HepG2 (cell line): ENCODE data around the gene FBXL4. TPM values are rescaled to one million over a fixed set of nuclear protein-coding genes. Genes with fewer than 3 reads are reported as not detected.

Experiments used
- ATAC-seq: fragments of 200-7000 bp; cut with Tn5 transposase; 3 replicates; pipeline ENCODE4 v1.9.1; 2020; ENCODE audit warnings: mild to moderate bottlenecking, moderate library complexity
- BruUV-seq: library from RNA; stranded (reverse); fragments of 400-500 nt; replicated peaks from 2 replicates; lab custom pipeline; 2021; lab: Mats Ljungman, UMichigan
- CTCF ChIA-PET: fragments of 300-600 bp; formaldehyde crosslinking; extraction: SDS; loops from one replicate; lab custom pipeline; 2021; ENCODE audit warnings: low total read pairs, inconsistent platforms, low intra/inter-chr PET ratio; lab: Yijun Ruan, JAX
- POLR2A ChIA-PET: fragments of 350-600 bp; sonication (Branson Sonifier 250); formaldehyde crosslinking; loops from one replicate; lab custom pipeline; 2020; ENCODE audit warnings: antibody characterized with exemption, inconsistent platforms; lab: Yijun Ruan, JAX
- DNase-seq: peaks from one replicate; pipeline ENCODE4 v3.0.0-alpha.2; 2015; ENCODE audit warnings: low spot score
- FAIRE-seq: peaks from 3 replicates; lab custom pipeline; 2011; peaks lifted over from hg19 to GRCh38; lab: Jason Lieb, UNC
- H2AFZ ChIP-seq: one replicate; pipeline ENCODE4 v1.6.1; 2011; ENCODE audit warnings: low read length, inconsistent platforms
- H3K27ac ChIP-seq: fragments of 300-600 bp; 3 replicates; pipeline ENCODE4 v1.8.0; 2011; ENCODE audit warnings: mixed run types, mild to moderate bottlenecking, mixed read lengths, low read length, inconsistent platforms; ENCODE audit not compliant: insufficient read depth; ENCODE audit errors: extremely low read length
- H3K27me3 ChIP-seq, 2 experiments: fragments of 200-600 bp in 1 of 2; 2 replicates in 1 of 2; 3 replicates in 1 of 2; pipeline versions ENCODE4 v1.6.0 to v1.8.0; 2011; ENCODE audit warnings: low read length in 2 of 2, mild to moderate bottlenecking in 2 of 2, moderate library complexity in 2 of 2, inconsistent platforms in 1 of 2; ENCODE audit not compliant: insufficient read depth in 2 of 2, control insufficient read depth in 1 of 2
- H3K36me3 ChIP-seq, 2 experiments: fragments of 200-600 bp in 1 of 2; replicated peaks in 1 of 2; 2 replicates in 1 of 2; 3 replicates in 1 of 2; pipeline versions ENCODE4 v1.5.1 to v1.8.0; 2011; ENCODE audit warnings: low read length in 2 of 2, inconsistent platforms in 1 of 2; ENCODE audit not compliant: insufficient read depth in 2 of 2, control insufficient read depth in 1 of 2
- H3K4me1 ChIP-seq: 2 replicates; pipeline ENCODE4 v1.5.1; 2012; ENCODE audit warnings: low read length, inconsistent platforms; ENCODE audit not compliant: insufficient read depth
- H3K4me2 ChIP-seq: 2 replicates; pipeline ENCODE4 v1.6.0; 2011; ENCODE audit warnings: low read depth, low read length, inconsistent platforms
- H3K4me3 ChIP-seq, 3 experiments: fragments of 200-600 bp in 1 of 3; sonication (generic), shearing (Covaris generic) in 1 of 3; replicated peaks in 1 of 3; 2 replicates each; pipeline ENCODE4 v1.5.1; 2011 to 2016; ENCODE audit warnings: low read length in 3 of 3, inconsistent platforms in 2 of 3, low read depth in 2 of 3, mild to moderate bottlenecking in 2 of 3, control low read depth in 1 of 3, mixed read lengths in 1 of 3; ENCODE audit not compliant: insufficient read depth in 1 of 3
- H3K79me2 ChIP-seq: one replicate; pipeline ENCODE4 v1.6.1; 2011; ENCODE audit warnings: low read length, inconsistent platforms; ENCODE audit not compliant: insufficient read depth
- H3K9ac ChIP-seq: 2 replicates; pipeline ENCODE4 v1.6.0; 2011; ENCODE audit warnings: mild to moderate bottlenecking, low read depth, low read length, inconsistent platforms; ENCODE audit not compliant: insufficient read depth
- H3K9me3 ChIP-seq: 2 replicates; pipeline ENCODE4 v1.5.1; 2012; ENCODE audit warnings: mild to moderate bottlenecking, low read length
- H4K20me1 ChIP-seq: 2 replicates; pipeline ENCODE4 v1.6.0; 2011; ENCODE audit warnings: inconsistent platforms, mild to moderate bottlenecking, low read length, moderate library complexity; ENCODE audit not compliant: insufficient read depth
- ADNP ChIP-seq: sonication (generic); formaldehyde crosslinking; IDR thresholded peaks from 2 replicates; pipeline ENCODE4 v1.4.0; 2020; ENCODE audit warnings: missing genetic modification reagents
- KLF6 ChIP-seq: IDR thresholded peaks from 2 replicates; pipeline ENCODE4 v1.8.0; 2016; ENCODE audit warnings: missing biosample characterization, missing genetic modification reagents
- MXD3 ChIP-seq: IDR thresholded peaks from 2 replicates; pipeline ENCODE4 v1.6.1; 2016; ENCODE audit warnings: mild to moderate bottlenecking, missing biosample characterization, missing genetic modification reagents
- TBL1XR1 ChIP-seq: fragments of 150-350 bp; IDR thresholded peaks from 2 replicates; pipeline ENCODE4 v1.6.1; 2014; ENCODE audit warnings: borderline replicate concordance, low read length; ENCODE audit not compliant: partially characterized antibody
- TBX3 ChIP-seq: fragments of 450-650 bp; IDR thresholded peaks from 2 replicates; pipeline ENCODE4 v1.6.1; 2017; ENCODE audit warnings: antibody characterized with exemption, mild to moderate bottlenecking, inconsistent platforms, borderline replicate concordance
- ZGPAT ChIP-seq: IDR thresholded peaks from 2 replicates; pipeline ENCODE4 v1.6.1; 2016; ENCODE audit warnings: mild to moderate bottlenecking
- ZNF335 ChIP-seq: sonication (generic); formaldehyde crosslinking; IDR thresholded peaks from 2 replicates; pipeline ENCODE4 v1.4.0; 2020; ENCODE audit warnings: missing genetic modification reagents
- ZNF772 ChIP-seq: sonication (generic); formaldehyde crosslinking; IDR thresholded peaks from 2 replicates; pipeline ENCODE4 v1.5.0; 2020; ENCODE audit warnings: mild to moderate bottlenecking, missing genetic modification reagents
- WGBS: methylation state at CpG from one replicate; pipeline ENCODE4 v1.1.6; 2017; ENCODE audit warnings: low lambda C conversion rate; 5-methylcytosine and 5-hydroxymethylcytosine counted together
- in situ Hi-C: cut with HindIII; loops from 2 replicates; pipeline ENCODE4 v1.10.0; 2017; ENCODE audit warnings: low pct_unique_long_range_greater_than_20kb; ENCODE audit not compliant: extremely low pct_ligation_motif_present
- intact Hi-C: fragments of 100-400 bp; cut with micrococcal nuclease; formaldehyde crosslinking; loops from one replicate; pipeline ENCODE4 v1.10.0; 2022; ENCODE audit not compliant: unreplicated experiment
- polyA plus RNA-seq, 8 experiments: library from polyadenylated mRNA; depleted of rRNA in 3 of 8; stranded (reverse) in 7 of 8; unstranded in 1 of 8; fragments of >200 nt; fragmentation: Illumina TruSeq in 4 of 8; extraction: Trizol in 4 of 8; gene quantifications; 2 replicates each; pipeline versions ENCODE4 v1.2.1 to v1.2.3, GENCODE V29; 2011 to 2016; ENCODE audit warnings: low read depth in 4 of 8, missing spikeins in 1 of 8, mixed read lengths in 1 of 8; ENCODE audit not compliant: insufficient read depth in 1 of 8
- total RNA-seq, 5 experiments: library from RNA; depleted of rRNA; stranded (reverse); fragments of >200 nt; fragmentation: Illumina TruSeq; extraction: Trizol; gene quantifications; 2 replicates each; pipeline ENCODE4 v1.2.3, GENCODE V29; 2016; ENCODE audit warnings: low read depth in 1 of 5
- TF ChIP-seq, protein P1 (sequence below): sonication (generic); formaldehyde crosslinking; IDR thresholded peaks from 2 replicates; pipeline ENCODE4 v1.4.0; 2020; ENCODE audit warnings: low read depth, mild to moderate bottlenecking, missing genetic modification reagents

Gene FBXL4
- total and polyA plus RNA-seq, 2 of the 13 experiments (the other 11 are each of a cell fraction or from before 2014, with no cell fraction given), result 13.2 to 17.6 TPM

DNA sequence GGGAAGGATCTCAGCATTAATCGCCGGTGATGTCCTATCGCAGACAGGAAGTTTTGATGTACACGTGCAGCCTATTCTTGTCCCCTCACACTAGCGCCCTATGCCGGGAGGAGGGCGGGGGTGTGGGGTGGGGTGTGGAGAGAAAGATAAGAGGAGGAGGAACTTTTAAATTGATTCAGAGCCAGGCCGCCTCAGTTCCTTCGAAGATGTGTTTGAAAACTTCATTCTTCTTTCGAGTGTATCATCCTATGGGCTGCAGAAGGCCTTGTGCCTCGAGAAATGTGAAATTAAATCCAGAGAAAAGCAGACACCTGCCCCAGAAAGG is 115.8 kb downstream of the FBXL4 start (continued):
- no peak for TF ChIP-seq TBL1XR1
- TF ChIP-seq ZGPAT, result no peak

GRCh38 chr6:98831057-98831958 is 116.4 kb downstream of the FBXL4 start:
- no peaks in the 10 kb centered on the region for H3K79me2 ChIP-seq
- peaks cover 25% of the 10 kb centered on the region; the same call in 1 of the 2 replicates for H3K4me1 ChIP-seq
- H3K9me3 ChIP-seq, result no peaks in the 10 kb centered on the region
- H2AFZ ChIP-seq, result no peak overlapping the region
- in situ Hi-C loops, result loop anchor here (25.0 kb wide), 5 partner anchors 281 to 1769 kb away; no protein-coding TSS in a partner anchor
- ChIA-PET CTCF (no interaction called here), POLR2A (no interaction called here)
- peaks cover 8 to 85% of the 10 kb centered on the region in 2 experiments; a peak in 4 of 5 replicates for H3K27me3 ChIP-seq
- TF ChIP-seq KLF6 (CRISPR knock-in tag), result no peak
- TF ChIP-seq TBX3, result no peak
- TF ChIP-seq ZNF335 (CRISPR knock-in tag), result no peak
- no peak for TF ChIP-seq ADNP (CRISPR knock-in tag)
- TF ChIP-seq, protein P1, sequence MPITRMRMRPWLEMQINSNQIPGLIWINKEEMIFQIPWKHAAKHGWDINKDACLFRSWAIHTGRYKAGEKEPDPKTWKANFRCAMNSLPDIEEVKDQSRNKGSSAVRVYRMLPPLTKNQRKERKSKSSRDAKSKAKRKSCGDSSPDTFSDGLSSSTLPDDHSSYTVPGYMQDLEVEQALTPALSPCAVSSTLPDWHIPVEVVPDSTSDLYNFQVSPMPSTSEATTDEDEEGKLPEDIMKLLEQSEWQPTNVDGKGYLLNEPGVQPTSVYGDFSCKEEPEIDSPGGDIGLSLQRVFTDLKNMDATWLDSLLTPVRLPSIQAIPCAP, result no peak
- no peak for TF ChIP-seq MXD3
- no peak for TF ChIP-seq ZNF772 (CRISPR knock-in tag)
- BruUV-seq, result no TSS peak
- H3K27ac ChIP-seq, result no peak overlapping the region
- no peak overlapping the region for H3K4me3 ChIP-seq
- no peak overlapping the region for H3K9ac ChIP-seq
- DNase-seq (no peak), ATAC-seq (no peak), FAIRE-seq (no peak)
- no peaks in the 10 kb centered on the region for H3K36me3 ChIP-seq
- no peaks in the 10 kb centered on the region; the same call in 1 of the 2 replicates for H4K20me1 ChIP-seq
- no peak overlapping the region for H3K4me2 ChIP-seq
- WGBS, result 52% methylated on average over 48 of the region's 58 CpGs
- intact Hi-C loops, result no loop called here
